ENCODE measurements around the gene TMEM80.
A peak's percentile ranks its signal among the peaks of the same experiment; 100 is the strongest.
"Not testable (repeated sequence)": the region's sequence is repeated elsewhere in the genome, so short reads cannot be mapped to it uniquely, and the experiment has no call there.

Gene TMEM80

DNA sequence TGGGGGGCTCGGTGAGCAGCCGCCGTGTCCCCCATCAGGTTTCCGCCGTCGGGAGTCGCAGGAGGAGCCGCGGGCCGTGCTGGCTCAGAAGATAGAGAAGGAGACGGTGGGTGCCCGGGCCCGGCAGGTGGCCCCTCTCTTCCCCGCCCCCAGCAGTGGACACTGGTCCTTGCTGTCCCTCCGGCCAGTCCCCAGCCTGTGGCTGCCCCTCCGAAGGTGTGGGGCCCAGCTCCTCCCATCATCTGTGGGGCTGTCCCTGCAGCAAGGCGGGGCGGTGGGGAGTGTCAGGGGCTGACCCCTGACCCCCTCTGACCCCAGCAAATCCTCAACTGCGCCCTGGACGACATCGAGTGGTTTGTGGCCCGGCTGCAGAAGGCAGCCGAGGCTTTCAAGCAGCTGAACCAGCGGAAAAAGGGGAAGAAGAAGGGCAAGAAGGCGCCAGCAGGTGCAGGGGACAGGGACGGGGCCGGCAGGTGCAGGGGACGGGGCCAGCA, 25.7 kb downstream of the TMEM80 start:
- DNase-seq (ENCODE audit: low read depth), result no peak

- DNase-seq (ENCODE audit: low read depth), result no peak
Measured at GRCh38 chr11:721741-722345, 26.2 kb downstream of the TMEM80 start.

- no peak for DNase-seq (ENCODE audit: low read depth)
Measured at GRCh38 chr11:722346-722811, 26.8 kb downstream of the TMEM80 start.

GRCh38 chr11:723120-723883, 27.7 kb downstream of the TMEM80 start:
- no peak for DNase-seq (ENCODE audit: low read depth)

- no peak for DNase-seq (ENCODE audit: low read depth)
Measured at GRCh38 chr11:724049-724777, 28.6 kb downstream of the TMEM80 start.

- no peak for DNase-seq (ENCODE audit: low read depth)
Measured at GRCh38 chr11:724778-725386, 29.3 kb downstream of the TMEM80 start.

DNA sequence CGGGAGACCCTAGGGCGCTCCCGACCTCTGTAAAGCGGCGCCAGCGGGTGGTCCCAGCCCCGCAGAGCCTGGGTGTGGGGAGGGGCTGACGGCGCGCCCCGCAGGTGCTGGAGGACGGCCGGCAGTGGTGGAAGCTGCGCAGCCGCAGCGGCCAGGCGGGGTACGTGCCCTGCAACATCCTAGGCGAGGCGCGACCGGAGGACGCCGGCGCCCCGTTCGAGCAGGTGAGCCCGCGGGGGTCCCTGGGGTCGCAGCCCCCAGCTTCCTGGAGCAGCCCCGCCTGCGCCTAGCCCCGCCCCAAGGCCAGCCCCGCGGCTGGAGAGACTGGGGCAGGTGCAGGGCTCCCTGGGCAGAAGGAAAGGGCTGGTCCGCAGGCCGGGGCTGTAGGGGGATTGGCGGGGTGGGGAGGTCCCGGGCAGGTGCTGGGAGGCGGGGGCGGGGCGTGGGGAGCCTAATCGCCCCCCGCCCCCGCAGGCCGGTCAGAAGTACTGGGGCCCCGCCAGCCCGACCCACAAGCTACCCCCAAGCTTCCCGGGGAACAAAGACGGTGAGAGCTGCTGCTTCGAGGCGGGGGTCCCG, 30.1 kb downstream of the TMEM80 start:
- DNase-seq (ENCODE audit: low read depth), result no peak

DNA sequence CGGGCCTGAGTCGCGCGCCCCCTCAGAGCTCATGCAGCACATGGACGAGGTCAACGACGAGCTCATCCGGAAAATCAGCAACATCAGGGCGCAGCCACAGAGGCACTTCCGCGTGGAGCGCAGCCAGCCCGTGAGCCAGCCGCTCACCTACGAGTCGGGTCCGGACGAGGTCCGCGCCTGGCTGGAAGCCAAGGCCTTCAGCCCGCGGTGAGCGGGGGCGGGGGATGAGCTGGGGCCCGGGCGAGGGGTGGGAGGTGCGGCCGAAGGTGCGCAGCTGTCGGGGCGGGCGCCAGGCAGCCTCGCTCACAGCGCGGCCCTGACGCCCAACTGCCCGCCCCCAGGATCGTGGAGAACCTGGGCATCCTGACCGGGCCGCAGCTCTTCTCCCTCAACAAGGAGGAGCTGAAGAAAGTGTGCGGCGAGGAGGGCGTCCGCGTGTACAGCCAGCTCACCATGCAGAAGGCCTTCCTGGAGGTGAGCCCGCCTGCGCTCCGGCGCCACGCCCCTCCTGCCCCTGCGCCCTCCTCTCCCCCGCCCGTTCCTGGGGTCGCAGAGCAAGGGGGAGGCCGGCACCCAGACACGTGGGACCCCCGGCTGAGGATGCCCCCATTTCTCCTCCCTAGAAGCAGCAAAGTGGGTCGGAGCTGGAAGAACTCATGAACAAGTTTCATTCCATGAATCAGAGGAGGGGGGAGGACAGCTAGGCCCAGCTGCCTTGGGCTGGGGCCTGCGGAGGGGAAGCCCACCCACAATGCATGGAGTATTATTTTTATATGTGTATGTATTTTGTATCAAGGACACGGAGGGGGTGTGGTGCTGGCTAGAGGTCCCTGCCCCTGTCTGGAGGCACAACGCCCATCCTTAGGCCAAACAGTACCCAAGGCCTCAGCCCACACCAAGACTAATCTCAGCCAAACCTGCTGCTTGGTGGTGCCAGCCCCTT, 30.9 kb downstream of the TMEM80 start:
- DNase-seq (ENCODE audit: low read depth), result no peak

DNA sequence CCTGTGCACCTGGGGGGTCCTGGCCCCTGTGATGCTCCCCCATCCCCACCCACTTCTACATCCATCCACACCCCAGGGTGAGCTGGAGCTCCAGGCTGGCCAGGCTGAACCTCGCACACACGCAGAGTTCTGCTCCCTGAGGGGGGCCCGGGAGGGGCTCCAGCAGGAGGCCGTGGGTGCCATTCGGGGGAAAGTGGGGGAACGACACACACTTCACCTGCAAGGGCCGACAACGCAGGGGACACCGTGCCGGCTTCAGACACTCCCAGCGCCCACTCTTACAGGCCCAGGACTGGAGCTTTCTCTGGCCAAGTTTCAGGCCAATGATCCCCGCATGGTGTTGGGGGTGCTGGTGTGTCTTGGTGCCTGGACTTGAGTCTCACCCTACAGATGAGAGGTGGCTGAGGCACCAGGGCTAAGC, 31.7 kb downstream of the TMEM80 start:
- DNase-seq (ENCODE audit: low read depth), result no peak

GRCh38 chr11:727859-728748, 32.5 kb downstream of the TMEM80 start:
- peak; percentile 89 for DNase-seq (ENCODE audit: low read depth)

- no peak for DNase-seq (ENCODE audit: low read depth)
Measured at GRCh38 chr11:728901-729491, 33.4 kb downstream of the TMEM80 start.

DNA sequence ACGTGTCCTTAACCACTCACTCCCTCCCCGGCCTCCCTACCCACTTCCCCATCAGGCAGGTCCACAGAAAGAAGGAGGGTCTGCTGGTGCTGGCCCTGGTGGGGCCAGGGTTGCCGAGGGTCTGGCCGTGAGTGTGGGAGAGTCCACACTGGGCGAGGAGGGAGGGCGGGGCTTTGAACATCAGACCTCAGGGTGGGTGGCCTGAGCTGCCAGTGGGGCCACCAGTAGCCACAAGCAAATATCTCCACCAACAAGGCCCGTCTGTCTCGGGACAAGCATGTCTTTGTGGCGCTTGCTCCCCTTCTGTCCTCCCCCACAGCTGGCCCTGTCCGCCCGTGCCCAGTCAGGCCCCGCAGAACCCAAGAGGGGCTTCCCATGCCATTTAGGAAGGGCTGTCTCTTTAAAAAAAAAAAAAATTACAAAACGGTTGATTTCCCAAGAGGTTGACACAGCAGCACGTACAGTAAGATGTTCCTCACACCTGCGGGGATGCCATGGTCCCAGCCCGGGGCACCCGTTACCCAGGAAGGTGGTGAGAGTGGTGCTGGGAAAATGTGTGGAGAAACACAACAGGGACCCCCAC, 34.0 kb downstream of the TMEM80 start:
- no peak for DNase-seq (ENCODE audit: low read depth)

GRCh38 chr11:733072-733471, 37.5 kb downstream of the TMEM80 start:
- no peak for DNase-seq (ENCODE audit: low read depth)

DNA sequence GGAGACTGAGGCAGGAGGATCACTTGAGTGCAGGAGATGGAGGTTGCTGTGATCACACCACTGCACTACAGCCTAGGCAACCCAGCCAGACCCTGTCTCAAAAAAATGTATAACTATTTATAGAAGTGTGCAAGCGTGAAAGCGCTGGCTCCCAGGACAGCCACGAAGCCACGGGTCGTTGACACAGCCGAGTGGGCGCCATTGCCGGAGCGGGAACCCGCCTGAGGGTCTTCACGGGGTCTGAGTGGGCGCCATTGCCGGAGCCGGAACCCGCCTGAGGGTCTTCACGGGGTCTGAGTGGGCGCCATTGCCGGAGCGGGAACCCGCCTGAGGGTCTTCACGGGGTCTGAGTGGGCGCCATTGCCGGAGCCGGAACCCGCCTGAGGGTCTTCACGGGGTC, 38.9 kb downstream of the TMEM80 start:
- not testable (repeated sequence) for DNase-seq (ENCODE audit: low read depth)

- no peak for DNase-seq (ENCODE audit: low read depth)
Measured at GRCh38 chr11:737366-737765, 41.8 kb downstream of the TMEM80 start.

DNA sequence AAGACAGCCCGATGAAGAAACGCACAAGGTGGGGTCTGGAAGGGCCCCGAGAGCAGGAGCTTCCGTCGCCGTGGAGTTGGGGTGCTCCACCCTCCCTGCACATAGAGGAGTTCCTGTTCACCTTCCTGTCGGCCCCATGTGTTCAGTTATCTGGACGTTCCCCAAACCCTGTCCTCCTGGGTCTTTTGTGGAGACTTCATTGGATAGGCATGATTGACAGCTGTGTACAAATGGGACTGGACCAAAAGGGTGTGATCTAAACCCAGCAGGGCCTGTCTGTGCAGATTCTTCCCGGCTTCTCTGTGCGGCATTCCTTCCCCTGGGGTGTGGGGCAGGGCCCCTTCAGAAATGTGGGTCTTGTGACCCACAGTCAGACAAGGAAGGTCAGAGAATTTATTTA, 42.3 kb downstream of the TMEM80 start:
- DNase-seq (ENCODE audit: low read depth), result not testable (repeated sequence)

- no peak for DNase-seq (ENCODE audit: low read depth)
Measured at GRCh38 chr11:742156-742546, 46.5 kb downstream of the TMEM80 start.

- no peak for DNase-seq (ENCODE audit: low read depth)
Measured at GRCh38 chr11:742571-743201, 47.1 kb downstream of the TMEM80 start.

DNA sequence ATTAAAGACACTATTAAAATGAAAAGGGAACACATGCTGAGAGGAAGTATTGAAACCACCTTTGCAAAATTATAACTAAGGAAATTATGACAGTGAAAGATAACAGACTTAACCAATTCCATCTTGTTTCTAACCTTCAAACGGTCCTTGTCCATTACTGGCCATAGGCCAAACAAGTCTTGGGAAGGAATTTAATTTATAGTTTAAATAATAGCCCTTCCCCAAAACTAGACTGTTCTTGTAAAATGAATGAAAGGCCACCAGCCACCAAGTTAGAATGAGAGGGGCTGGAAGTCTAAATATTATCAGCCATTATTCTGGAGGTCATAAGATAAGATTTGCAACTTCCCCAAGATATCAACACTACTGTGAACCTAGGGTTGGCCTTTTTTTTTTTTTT, 49.8 kb downstream of the TMEM80 start:
- no peak for DNase-seq (ENCODE audit: low read depth)
